GM12878 (cell line): ENCODE results near the gene SP3. TPM values are rescaled to one million over a fixed set of nuclear protein-coding genes. Genes with fewer than 3 reads are reported as not detected.

Experiments
- ATAC-seq: fragments of 200-7000 bp; cut with Tn5 transposase; 3 replicates; pipeline ENCODE4 v1.9.1; 2020; ENCODE audit warnings: mild to moderate bottlenecking, moderate library complexity
- BruUV-seq: library from RNA; stranded (reverse); fragments of 400-500 nt; replicated peaks from 2 replicates; lab custom pipeline; 2021; lab: Mats Ljungman, UMichigan
- CTCF ChIA-PET: fragments of 300-600 bp; sonication (Branson Sonifier 250); formaldehyde crosslinking; extraction: SDS; loops from one replicate; lab custom pipeline; 2021; ENCODE audit warnings: inconsistent platforms; lab: Yijun Ruan, JAX
- POLR2A ChIA-PET: fragments of 350-600 bp; formaldehyde crosslinking; extraction: SDS; loops from one replicate; lab custom pipeline; 2021; ENCODE audit warnings: inconsistent platforms; lab: Charles Lee
- RAD21 ChIA-PET: fragments of 300-600 bp; sonication (Branson Sonifier 250); formaldehyde crosslinking; loops from one replicate; lab custom pipeline; 2023; ENCODE audit warnings: antibody characterized with exemption; ENCODE audit not compliant: unreplicated experiment; lab: Charles Lee
- SMC1A ChIA-PET: fragments of 300-600 bp; sonication (Branson Sonifier 250); formaldehyde crosslinking; loops from one replicate; lab custom pipeline; 2023; ENCODE audit not compliant: unreplicated experiment, uncharacterized antibody; lab: Charles Lee
- DNase-seq: peaks from one replicate; pipeline ENCODE4 v3.0.0-alpha.2; 2011; ENCODE audit warnings: low read depth, low spot score
- FAIRE-seq: peaks from 3 replicates; lab custom pipeline; 2011; peaks lifted over from hg19 to GRCh38; lab: Jason Lieb, UNC
- H2AFZ ChIP-seq: 2 replicates; pipeline ENCODE4 v1.6.0; 2011; ENCODE audit warnings: low read depth, low read length, control low read depth; ENCODE audit not compliant: control insufficient read depth
- H3K27ac ChIP-seq: 2 replicates; pipeline ENCODE4 v1.5.1; 2011; ENCODE audit warnings: control low read depth; ENCODE audit not compliant: control insufficient read depth, insufficient read depth
- H3K27me3 ChIP-seq, 2 experiments: replicated peaks in 1 of 2; 2 replicates each; pipeline versions ENCODE4 v1.6.0 to v1.6.1; 2011; ENCODE audit warnings: low read length in 1 of 2; ENCODE audit not compliant: control insufficient read depth in 2 of 2, insufficient read depth in 2 of 2
- H3K36me3 ChIP-seq, 2 experiments: 2 replicates each; pipeline ENCODE4 v1.5.1; 2011; ENCODE audit warnings: low read length in 1 of 2; ENCODE audit not compliant: control insufficient read depth in 2 of 2, insufficient read depth in 2 of 2
- H3K4me1 ChIP-seq: 2 replicates; pipeline ENCODE4 v1.6.1; 2011; ENCODE audit warnings: mild to moderate bottlenecking, low read length, moderate library complexity, mixed read lengths; ENCODE audit not compliant: control insufficient read depth, insufficient read depth
- H3K4me2 ChIP-seq: 2 replicates; pipeline ENCODE4 v1.6.0; 2011; ENCODE audit warnings: control low read depth; ENCODE audit not compliant: control insufficient read depth, insufficient read depth
- H3K4me3 ChIP-seq: fragments of 200-600 bp; sonication (generic); 2 replicates; pipeline ENCODE4 v1.5.1; 2016
- H3K79me2 ChIP-seq: 2 replicates; pipeline ENCODE4 v1.6.0; 2011; ENCODE audit warnings: low read length; ENCODE audit not compliant: control insufficient read depth, insufficient read depth
- H3K9ac ChIP-seq: 2 replicates; pipeline ENCODE4 v1.8.0; 2011; ENCODE audit warnings: low read length, control low read depth, mixed read lengths; ENCODE audit not compliant: control insufficient read depth, insufficient read depth
- H3K9me3 ChIP-seq: replicated peaks from 3 replicates; pipeline ENCODE4 v1.5.1; 2011; ENCODE audit warnings: mild to moderate bottlenecking, low read length; ENCODE audit not compliant: control insufficient read depth, insufficient read depth
- H4K20me1 ChIP-seq: 2 replicates; pipeline ENCODE4 v1.6.0; 2011; ENCODE audit not compliant: control insufficient read depth, insufficient read depth
- NBN ChIP-seq: fragments of 450-650 bp; IDR thresholded peaks from 2 replicates; pipeline ENCODE4 v1.6.1; 2016
- RAD21 ChIP-seq: IDR thresholded peaks from 2 replicates; pipeline ENCODE4 v1.6.1; 2011; ENCODE audit warnings: mild to moderate bottlenecking, low read depth, low read length, moderate library complexity; ENCODE audit not compliant: insufficient read depth
- SMC3 ChIP-seq: IDR thresholded peaks from 2 replicates; pipeline ENCODE4 v1.6.1; 2011; ENCODE audit warnings: low read length, improper control_type of control experiment, borderline replicate concordance
- SREBF2 ChIP-seq: IDR thresholded peaks from 2 replicates; pipeline ENCODE4 v1.6.1; 2012; ENCODE audit warnings: mild to moderate bottlenecking, low read length
- WGBS: methylation state at CpG from one replicate; pipeline ENCODE4 v1.1.6; 2016; ENCODE audit warnings: low lambda C conversion rate; ENCODE audit not compliant: insufficient replicate concordance, insufficient coverage; ENCODE audit errors: missing lambda C conversion rate; 5-methylcytosine and 5-hydroxymethylcytosine counted together
- in situ Hi-C: fragments of 300-500 bp; cut with MboI; formaldehyde crosslinking; loops from 9 replicates; pipeline ENCODE4 v1.14.3; 2018; ENCODE audit warnings: mixed read lengths
- intact Hi-C: fragments of 100-400 bp; cut with micrococcal nuclease; formaldehyde crosslinking; loops from one replicate; pipeline ENCODE4 v1.14.2; 2022; ENCODE audit not compliant: unreplicated experiment
- polyA plus RNA-seq, 11 experiments: library from polyadenylated mRNA; depleted of rRNA in 4 of 11; unstranded in 6 of 11; stranded (reverse) in 5 of 11; fragments of >200 nt; fragmentation: Nextera tagmentation in 4 of 11; fragmentation: Illumina TruSeq in 1 of 11; extraction: Ambion mirVana in 4 of 11; extraction: Trizol in 1 of 11; gene quantifications; 1 replicate in 1 of 11; 2 replicates in 10 of 11; pipeline versions ENCODE4 v1.2.1 to v1.2.3, GENCODE V29; 2011 to 2016; ENCODE audit warnings: inconsistent platforms in 2 of 11, missing spikeins in 2 of 11, low read depth in 1 of 11
- total RNA-seq, 4 experiments: library from RNA; depleted of rRNA in 3 of 4; stranded (reverse); fragments of >200 nt in 3 of 4; fragmentation: Illumina TruSeq in 1 of 4; extraction: Trizol in 1 of 4; gene quantifications; 2 replicates each; pipeline versions ENCODE4 v1.2.1 to v1.2.3, GENCODE V29; 2013 to 2021
- TF ChIP-seq, protein P1 (sequence below), 3 experiments: IDR thresholded peaks in 2 of 3; conservative IDR thresholded peaks in 1 of 3; 2 replicates each; pipeline ENCODE4 v1.5.1; 2011; ENCODE audit warnings: low read depth in 3 of 3, low read length in 3 of 3, mild to moderate bottlenecking in 3 of 3, control low read depth in 2 of 3, moderate library complexity in 2 of 3, inconsistent platforms in 1 of 3, mixed read lengths in 1 of 3; ENCODE audit not compliant: control insufficient read depth in 2 of 3, insufficient read depth in 1 of 3; ENCODE audit errors: extremely low read depth in 1 of 3
- TF ChIP-seq, protein P2 (sequence below): fragments of 450-650 bp; formaldehyde crosslinking; IDR thresholded peaks from 2 replicates; pipeline ENCODE4 v1.4.0; 2022; ENCODE audit warnings: mild to moderate bottlenecking, moderate library complexity

SP3 gene
- total and polyA plus RNA-seq, 10 of the 15 experiments (the other 5 are each of a cell fraction or from before 2014, with no cell fraction given) = 9.9 to 87.6 (median 52.4) TPM

DNA sequence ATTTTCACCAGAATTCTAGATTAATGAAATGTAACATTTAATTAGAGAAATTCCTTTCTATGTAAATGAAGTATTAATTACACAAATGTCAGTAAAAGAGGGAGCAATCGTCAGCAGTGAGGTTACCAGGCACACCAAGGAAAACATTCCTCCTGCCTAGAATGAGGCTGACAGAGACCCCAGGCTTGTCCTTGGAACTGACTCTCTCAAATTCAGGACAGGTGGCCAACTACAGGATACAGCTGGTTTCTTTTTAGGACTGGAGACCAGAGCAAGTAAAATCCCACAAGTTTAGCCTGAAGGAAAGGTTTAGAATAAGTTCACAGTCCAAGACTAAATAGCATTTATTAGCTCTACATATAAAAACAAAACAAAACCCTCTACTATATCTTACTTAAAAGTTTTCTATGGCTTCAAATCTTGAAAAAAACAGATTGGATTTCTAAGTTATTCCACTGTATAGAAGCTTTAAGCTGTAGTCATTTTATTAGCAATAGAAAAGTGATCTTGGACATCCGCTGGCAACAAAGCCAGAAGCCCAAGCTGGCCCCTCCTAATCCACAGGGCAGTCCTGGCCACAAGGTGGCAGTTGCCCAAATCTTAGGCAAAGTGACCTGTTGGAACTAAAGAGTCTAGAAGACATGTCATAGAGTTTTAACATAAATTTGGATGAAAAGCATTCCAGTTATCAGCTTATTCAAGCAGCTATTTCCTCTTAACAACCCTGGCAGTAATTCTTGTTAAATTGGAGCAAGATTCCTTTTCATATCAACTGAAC is 81.0 kb downstream of the SP3 start:
- H3K9ac ChIP-seq = no peak overlapping the region
- no peaks in the 10 kb centered on the region for H3K79me2 ChIP-seq
- in situ Hi-C loops (no loop called here), intact Hi-C loops (no loop called here)
- DNase-seq (no peak), ATAC-seq (peak; percentile 81), FAIRE-seq (no peak)
- no peaks in the 10 kb centered on the region for H3K27me3 ChIP-seq
- ChIA-PET RAD21 (interaction anchor here (1.0 kb wide), 1 partner anchor 457 kb away, joined by 3 read pairs; no protein-coding TSS in a partner anchor), SMC1A (interaction anchor here (0.6 to 1.5 kb wide), 6 partner anchors 9 to 457 kb away, joined by 3 to 5 read pairs (median 4); no protein-coding TSS in a partner anchor), POLR2A (interaction anchor here (0.7 kb wide), 1 partner anchor 531 kb away, joined by 4 read pairs; no protein-coding TSS in a partner anchor), CTCF (interaction anchor here (0.8 to 2.0 kb wide), 10 partner anchors 9 to 466 kb away, joined by 3 to 6 read pairs (median 4); no protein-coding TSS in a partner anchor)
- 98% methylated on average over 2 of the region's 2 CpGs for WGBS
- no peaks in the 10 kb centered on the region for H4K20me1 ChIP-seq
- TF ChIP-seq SREBF2 (no peak), NBN (no peak), SMC3 (peak; percentile 44; the same call in 1 of the 2 replicates), RAD21 (peak; percentile 57)
- TF ChIP-seq, protein P1, sequence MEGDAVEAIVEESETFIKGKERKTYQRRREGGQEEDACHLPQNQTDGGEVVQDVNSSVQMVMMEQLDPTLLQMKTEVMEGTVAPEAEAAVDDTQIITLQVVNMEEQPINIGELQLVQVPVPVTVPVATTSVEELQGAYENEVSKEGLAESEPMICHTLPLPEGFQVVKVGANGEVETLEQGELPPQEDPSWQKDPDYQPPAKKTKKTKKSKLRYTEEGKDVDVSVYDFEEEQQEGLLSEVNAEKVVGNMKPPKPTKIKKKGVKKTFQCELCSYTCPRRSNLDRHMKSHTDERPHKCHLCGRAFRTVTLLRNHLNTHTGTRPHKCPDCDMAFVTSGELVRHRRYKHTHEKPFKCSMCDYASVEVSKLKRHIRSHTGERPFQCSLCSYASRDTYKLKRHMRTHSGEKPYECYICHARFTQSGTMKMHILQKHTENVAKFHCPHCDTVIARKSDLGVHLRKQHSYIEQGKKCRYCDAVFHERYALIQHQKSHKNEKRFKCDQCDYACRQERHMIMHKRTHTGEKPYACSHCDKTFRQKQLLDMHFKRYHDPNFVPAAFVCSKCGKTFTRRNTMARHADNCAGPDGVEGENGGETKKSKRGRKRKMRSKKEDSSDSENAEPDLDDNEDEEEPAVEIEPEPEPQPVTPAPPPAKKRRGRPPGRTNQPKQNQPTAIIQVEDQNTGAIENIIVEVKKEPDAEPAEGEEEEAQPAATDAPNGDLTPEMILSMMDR (IDR thresholded peaks at IDR 0.05 in 2 of 3, conservative IDR thresholded peaks at IDR 0.05 in 1 of 3; ENCODE audit: control insufficient read depth in 2 of 3, extremely low read depth in 1 of 3, insufficient read depth in 1 of 3, low read depth in 3 of 3, low read length in 3 of 3) = peak; percentile 30 to 38 (median 35); a peak in 5 of 6 replicates
- TF ChIP-seq, protein P2, sequence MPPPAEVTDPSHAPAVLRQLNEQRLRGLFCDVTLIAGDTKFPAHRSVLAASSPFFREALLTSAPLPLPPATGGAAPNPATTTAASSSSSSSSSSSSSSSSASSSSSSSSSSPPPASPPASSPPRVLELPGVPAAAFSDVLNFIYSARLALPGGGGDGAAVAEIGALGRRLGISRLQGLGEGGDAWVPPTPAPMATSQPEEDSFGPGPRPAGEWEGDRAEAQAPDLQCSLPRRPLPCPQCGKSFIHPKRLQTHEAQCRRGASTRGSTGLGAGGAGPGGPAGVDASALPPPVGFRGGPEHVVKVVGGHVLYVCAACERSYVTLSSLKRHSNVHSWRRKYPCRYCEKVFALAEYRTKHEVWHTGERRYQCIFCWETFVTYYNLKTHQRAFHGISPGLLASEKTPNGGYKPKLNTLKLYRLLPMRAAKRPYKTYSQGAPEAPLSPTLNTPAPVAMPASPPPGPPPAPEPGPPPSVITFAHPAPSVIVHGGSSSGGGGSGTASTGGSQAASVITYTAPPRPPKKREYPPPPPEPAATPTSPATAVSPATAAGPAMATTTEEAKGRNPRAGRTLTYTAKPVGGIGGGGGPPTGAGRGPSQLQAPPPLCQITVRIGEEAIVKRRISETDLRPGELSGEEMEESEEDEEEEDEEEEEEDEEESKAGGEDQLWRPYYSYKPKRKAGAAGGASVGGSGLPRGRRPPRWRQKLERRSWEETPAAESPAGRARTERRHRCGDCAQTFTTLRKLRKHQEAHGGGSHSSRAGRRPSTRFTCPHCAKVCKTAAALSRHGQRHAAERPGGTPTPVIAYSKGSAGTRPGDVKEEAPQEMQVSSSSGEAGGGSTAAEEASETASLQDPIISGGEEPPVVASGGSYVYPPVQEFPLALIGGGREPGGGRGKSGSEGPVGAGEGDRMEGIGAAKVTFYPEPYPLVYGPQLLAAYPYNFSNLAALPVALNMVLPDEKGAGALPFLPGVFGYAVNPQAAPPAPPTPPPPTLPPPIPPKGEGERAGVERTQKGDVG (CRISPR knock-in tag) = no peak
- H3K9me3 ChIP-seq = peaks cover under 1% of the 10 kb centered on the region; the same call in 1 of the 3 replicates
- no peaks in the 10 kb centered on the region for H3K4me1 ChIP-seq
- H2AFZ ChIP-seq = no peak overlapping the region
- no peak overlapping the region for H3K4me3 ChIP-seq
- H3K36me3 ChIP-seq = no peaks in the 10 kb centered on the region; a peak in 1 of 4 replicates
- BruUV-seq = no TSS peak
- no peak overlapping the region for H3K4me2 ChIP-seq
- H3K27ac ChIP-seq = no peak overlapping the region
